HG03159 (cell line): ENCODE data around the gene LOXL4.

ENCODE experiments used
- ATAC-seq: cut with Tn5 transposase; IDR thresholded peaks from one replicate; pipeline ENCODE4 v1.9.1; 2021; ENCODE audit warnings: mild to moderate bottlenecking, moderate library complexity; ENCODE audit not compliant: unreplicated experiment

The LOXL4 gene

DNA sequence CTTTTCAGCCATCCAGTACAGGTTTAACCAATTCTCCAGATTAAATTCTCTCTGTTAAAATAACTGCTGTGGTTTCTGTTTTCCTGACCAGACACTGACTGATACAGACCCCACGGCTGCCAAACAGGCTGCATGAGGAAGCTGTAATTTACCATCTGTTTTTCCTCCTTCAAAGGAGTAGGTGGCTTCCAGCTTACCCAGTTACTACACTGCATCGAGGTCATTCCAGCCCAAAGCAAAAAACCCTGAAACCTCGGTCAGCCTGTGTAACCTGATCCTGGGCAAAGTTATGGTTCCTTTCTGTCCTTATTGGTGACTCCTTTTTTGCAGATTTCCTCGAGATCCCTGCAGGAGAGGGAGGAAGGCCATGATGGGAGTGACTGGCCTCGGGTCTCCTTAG is 27.9 kb upstream of the LOXL4 start:
- no peak for ATAC-seq

DNA sequence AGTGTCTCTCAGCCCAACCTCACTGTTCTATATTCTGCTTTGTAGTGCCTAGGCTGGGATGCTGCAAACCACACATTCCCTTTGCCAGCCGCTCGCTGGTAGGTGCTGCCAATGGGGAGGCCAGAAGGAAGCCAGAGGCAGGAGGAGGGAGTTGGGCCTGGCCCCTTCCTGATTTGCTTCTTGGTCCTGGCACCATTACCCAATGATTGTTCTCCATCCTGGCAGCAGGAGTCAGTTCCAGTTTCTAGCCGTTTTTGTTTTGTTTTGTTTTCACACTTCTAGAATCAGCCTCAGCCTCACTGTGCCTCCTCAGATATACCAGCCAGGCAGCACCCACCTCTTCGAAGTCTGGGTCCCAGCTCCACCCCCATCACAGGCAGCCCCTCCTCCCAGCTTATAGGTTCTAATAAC is 27.4 kb upstream of the LOXL4 start:
- no peak for ATAC-seq

DNA sequence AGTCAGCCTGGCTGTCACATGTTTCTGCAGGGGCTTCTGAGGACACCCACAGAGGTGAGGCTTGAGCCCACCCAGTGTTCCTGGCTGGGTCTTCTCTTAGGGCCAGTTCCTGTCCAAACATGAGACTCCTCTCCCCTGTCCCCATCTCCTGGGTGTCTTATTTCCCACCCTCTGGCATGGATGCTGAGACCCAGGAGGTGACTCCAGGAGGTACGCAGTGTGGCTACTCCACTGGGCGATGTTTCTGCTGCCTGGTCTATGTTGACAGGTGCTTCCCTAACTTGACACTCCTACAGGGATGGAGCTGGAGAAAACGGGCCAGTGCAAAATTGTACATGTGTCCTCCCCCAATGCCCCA is 26.3 kb upstream of the LOXL4 start:
- ATAC-seq, result no peak

DNA sequence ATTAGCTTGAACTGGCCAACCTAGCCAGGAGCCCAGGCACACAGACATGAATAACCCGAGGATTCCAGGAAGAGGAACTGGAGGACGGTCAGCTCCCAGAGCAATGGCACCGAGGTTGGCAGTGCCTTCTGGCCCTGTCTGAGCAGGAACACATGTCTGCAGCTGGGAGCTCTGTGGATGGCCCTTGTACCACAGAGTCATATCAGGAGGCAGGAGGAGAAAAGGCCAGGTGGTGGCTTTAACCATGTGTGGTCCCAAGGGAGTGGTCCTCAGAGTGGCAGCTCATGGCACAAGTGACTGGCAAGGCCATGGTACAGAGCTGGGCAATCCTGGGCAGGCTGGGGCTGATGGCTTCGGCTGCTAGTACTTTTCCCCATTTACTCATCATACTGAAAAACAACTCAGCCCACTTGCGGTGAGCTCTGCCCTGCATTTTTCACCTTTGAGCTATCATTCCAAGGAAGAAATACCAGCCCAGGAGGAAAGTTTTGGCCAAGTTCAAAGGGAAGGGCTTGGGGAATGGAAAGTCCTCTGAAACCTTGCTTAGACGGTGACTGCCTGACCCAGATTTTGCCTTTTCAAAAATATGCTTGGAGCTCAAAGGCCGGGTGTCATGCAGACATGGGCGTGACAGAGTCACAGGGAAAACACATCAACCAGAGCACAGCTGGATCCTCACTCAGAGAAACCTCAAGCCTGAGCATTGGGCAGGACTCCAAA is 25.7 kb upstream of the LOXL4 start:
- ATAC-seq, result no peak

DNA sequence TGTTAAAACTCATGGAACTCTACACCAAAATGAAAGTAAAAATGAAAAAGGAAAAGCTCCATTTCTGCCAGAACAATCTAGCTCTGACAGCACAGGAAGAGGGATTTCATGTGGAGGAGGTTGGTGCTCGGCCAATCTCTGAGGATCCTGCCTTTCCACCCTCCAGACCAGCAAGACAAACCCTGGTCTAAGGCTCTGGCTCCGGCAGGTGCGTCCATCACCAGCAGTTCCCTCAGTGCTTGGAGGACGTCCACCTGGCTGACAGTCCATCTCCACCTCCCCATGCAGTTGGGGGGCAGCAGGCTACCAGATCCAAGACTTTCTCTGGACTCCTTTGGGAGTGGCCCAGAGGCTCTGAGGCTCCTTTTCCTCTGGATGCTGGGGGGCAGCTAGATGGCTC is 25.0 kb upstream of the LOXL4 start:
- ATAC-seq, result no peak

DNA sequence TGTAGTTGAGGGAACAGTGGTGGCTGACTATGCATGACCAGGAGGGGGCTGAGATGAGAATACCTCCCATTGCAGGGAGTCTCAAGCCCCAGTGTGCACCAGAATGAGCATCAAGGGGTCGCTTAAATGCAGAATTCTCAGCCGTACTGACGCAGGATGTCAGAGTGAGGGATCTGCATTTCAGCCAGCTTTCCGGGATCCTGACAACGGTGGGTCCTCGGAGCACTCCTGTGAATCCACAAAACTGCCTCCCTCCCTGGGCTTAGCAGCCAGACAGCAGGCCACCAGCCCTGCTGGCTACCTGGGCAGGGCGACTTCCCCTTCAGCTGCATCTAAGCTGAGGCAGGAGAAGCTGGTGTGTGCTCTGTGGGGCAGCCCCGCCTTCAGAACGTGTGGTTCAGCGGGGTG is 21.8 kb upstream of the LOXL4 start:
- ATAC-seq, result no peak

DNA sequence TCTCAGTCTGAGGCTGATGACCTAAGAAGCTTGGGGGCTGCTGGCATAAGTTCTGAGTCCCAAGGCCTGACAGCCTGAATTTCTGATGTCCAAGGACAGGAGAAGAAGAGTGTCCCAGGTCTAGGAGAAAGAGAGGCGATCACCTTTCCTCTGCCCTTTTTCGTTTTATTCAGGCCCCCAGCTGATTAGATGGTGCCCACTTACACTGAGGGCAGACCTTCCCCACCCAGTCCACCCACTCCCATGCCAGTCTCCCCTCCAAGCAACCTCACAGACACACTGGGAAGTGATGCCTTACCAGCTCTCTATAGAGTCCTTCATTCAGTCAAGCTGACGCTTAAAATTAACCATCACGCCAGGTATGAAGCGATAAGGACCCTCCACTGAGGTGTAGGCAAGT is 19.3 kb upstream of the LOXL4 start:
- ATAC-seq, result no peak

DNA sequence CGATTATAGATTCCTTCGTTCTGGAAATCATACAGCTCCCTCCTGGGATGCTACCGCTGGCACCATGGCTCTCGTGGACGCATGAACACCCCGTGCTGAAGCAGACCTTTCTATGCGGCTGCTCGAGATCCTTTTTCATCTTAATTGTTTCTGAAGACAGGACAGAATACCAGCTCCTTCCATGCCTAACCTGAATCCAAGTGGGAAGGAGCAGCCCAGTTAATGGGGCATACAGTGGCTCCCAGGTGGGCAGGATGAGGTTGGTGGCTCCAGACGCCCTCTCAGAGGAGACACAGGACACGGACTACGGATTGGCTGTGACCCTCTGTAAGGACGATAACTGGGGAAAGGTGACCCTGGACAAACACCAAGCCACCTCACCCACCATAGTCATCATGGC is 18.4 kb upstream of the LOXL4 start:
- ATAC-seq, result no peak

DNA sequence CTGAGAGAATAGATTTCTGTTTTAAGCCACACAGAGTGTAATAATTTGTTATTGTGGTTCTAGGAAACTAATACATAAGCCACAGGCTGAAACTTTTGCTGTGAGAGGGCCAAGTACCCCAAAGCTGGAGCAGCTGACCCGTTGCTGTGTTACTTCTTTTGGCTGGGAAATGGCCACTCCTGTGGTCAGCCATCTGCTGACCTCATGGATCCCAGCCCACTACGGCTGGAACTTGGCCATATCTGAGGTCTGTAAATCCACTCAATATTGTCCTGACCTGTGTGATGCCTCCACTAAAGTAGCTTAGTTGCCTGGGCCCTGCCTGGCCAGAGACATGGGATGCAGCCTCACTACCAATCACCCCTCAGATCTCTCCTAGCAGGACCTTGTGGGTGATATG is 17.4 kb upstream of the LOXL4 start:
- no peak for ATAC-seq

DNA sequence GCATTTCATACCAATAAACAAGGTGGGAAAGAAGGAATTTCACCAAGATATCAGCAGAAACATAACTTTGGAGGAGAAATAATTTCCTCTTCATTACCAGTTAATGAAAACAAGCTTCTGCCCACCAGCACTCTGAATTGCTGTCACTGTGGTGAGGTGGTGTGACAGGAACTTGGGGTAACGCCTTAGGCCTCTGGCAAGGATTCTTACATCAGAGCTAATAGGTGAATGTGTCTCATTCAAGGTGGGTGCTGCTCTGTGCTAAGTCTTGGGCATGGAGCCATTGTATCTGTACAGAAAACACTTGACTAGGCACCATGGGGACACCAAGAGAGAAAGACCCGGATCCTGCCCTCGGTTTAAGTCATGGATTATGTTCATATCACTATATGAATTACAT is 8.3 kb upstream of the LOXL4 start:
- no peak for ATAC-seq

DNA sequence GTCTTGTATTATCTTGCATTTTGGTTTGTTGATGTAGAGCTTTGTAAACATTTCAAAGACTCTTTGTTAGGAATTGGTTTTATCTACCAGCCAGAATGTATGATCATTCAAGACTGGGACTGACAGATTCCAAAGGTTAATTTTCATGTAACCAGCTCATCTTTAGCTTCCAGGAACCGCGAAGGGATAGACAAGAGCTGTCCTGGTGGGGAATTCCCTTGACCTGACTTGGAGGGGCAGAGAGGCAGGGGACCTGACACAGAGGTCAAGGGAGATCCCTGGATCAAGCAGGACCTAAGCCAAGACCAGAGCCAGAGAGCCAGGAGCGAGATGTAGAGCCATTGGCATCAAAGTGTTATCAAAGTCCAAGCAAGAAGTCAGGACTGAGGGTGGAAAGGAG is 6.6 kb upstream of the LOXL4 start:
- no peak for ATAC-seq

DNA sequence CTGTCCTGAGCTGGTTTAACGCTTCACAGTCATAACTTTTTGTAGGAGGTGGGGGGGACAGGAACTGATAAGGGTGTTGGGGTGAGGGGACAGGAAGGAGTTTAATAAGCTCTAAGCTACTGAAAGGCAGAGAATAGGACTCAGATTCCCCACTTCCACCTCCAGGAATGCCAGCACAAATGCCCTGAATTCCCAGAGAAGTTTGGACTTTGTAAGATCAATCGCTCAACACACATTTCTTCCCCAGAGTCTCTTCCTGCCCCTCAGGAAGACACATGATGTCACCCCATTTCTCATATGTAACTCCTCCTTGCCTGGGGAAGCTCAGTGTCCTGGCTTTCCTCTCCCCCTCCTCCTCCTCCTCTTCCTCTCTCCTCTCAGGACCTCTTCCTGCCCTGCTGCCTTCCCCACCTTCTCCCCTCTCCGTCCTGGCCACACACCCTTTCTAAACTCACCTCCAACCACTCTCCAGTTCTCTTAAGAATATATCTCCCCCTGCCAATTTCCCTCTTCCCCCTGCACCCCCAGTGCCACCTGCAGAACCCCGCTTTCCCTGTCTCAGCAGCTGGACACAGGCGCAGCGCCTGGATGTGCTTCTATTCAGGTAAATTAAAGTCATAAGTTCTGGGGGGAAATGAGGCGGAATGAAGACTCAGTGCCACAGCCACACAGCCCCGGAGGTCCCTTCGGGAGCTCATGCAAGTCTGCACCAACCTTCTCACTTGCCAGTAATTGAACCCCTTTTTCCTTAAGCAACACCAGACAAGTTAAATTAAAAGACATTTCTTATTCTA is 5.3 kb upstream of the LOXL4 start:
- ATAC-seq, result no peak

DNA sequence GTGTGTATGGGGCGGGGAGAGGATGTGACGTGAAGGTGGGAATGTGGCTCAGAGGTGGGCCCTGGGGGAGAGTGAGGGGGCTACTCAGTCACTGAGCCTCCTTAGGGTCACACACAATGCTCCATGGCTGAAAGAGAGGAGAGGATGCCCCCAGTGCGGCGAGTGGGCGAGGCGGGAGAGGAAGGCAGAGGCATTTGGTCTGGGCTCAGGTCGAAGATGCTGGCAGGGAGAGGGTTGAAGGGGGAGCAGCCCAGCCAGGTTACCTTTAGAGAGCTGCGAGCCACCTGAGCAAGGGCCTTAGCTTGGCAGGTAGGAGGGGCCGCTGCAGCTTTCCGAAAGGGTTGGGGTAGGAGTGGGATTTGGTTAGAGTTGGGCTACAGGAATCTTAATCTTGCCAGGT is 4.7 kb upstream of the LOXL4 start:
- ATAC-seq, result no peak

DNA sequence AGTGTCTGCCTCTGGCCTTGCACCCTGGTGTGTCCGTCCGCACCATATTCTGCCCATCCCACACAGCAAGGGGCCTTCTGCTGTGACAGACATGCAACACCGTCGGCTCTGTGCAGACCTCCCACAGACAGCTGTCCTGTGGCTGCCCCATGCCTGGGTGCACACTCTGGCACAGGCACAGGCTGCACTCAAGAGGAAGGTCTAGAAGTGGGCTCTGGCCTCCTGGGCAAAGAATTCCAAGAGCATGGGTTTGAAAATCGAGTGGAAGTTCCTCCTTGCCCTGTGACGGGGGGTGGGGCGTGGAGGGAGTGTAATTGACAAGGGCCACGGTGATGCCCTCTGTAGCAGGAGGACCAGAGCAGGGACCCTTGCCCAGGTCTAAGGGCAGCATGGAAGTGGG is 4.3 kb upstream of the LOXL4 start:
- no peak for ATAC-seq

DNA sequence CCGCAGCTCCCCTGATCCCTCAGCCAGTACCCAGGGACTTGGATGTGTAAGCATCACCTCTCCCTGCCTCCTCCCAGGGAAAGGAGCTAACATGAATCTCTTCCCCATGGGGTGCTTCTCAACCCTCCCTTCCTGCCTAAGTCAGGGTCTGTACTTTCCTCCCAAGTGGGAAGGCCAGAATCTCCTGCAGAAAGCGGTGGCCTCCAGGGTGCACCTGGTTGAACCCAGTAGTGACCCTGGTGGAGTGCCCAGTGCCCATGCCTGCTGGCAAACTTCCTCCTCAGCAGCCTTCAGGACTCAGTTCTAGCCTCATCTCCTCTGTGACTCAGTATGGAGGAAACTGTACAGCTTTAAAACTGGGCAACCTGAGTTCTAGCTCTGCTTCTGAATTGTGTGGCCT is 2.8 kb upstream of the LOXL4 start:
- no peak for ATAC-seq

DNA sequence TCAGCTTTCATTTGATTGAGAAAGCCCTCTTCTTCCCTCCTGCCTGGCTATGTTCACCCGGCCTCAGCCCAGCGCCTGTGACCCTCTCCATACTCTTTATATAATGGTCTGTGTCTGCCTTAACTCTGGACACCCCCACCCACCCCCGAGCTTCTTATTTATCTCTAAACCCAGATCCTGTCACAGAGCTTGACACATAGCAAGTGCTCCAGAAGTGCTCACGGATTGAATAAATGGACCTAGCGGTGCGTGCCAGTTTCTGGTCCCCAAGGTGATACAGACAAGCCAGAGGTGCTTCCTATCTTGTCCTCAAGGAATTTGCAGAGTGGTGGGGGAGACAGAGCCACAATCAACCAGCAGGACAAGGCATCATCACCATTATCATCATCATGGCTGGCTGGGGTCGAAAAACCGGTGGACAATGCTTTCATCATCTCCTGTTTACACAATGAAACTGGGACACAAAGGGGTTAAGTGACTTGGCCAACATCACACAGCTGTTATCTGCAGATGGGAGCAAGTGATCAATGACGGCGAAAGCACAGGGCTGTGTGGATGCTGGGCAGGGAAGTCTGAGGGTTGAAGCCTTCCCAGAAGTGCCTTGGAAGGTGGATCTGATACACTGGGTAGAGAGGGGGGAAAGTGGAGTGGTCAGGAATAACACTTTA is 2.2 kb upstream of the LOXL4 start:
- ATAC-seq, result no peak

DNA sequence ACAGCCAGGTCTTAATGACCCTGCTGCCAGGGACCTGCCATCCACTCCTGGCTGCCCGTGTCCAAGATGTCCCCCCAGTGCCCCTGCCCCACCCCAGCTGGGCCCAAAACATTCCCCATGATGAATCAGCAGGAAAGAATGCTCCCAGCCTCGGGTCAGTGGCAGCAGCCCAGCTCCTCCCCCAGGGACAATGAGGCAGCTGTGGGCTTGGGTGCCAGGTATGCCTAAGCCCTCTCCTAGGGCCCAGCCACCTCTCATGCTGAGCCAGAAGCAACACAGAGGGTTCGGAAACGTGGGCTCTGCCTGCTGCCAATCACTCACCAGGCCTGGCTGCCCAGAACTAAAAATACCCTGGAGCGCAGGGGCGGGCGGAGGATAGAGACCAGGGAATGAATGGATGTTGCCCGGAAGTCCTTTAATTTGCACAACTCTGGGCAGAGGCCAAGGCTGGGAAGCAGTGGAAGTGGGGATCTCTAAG is 1.5 kb upstream of the LOXL4 start:
- ATAC-seq, result no peak

DNA sequence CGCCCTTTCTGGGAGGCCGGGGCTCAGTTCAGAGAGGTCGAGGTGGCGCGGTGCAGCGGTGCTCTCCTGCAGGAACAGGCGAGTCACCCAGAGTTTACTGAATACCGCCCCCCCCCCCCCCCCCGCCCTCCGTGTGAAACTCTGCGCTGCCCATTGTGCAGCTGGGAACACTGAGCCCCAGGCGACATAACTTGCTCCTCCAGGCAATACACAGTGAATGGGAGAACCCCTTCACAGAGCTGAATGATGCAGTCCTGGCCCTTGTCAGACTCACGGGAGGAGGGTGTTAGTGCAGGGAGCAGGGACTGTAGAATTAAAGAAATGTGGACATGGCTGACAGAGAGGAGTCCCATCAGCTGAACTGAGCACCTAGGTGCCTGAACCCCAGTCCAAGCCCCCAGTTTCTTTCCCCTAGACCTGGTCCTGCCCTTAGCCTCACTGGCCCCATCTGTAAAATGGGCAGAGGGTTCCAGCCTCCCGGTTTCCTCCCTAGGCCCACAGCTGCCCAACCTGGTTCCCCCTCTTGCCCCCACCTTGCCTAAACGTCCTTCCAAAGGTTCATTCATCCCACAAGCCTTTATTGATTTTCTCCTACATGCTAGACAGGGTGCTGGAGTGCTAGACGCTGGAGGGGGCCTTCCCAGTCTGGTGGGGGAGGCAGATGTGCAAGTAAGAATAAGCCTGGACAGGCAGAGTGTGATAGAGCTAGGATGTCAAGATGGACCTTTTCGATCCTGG is 869 bp upstream of the LOXL4 start:
- ATAC-seq, result no peak

DNA sequence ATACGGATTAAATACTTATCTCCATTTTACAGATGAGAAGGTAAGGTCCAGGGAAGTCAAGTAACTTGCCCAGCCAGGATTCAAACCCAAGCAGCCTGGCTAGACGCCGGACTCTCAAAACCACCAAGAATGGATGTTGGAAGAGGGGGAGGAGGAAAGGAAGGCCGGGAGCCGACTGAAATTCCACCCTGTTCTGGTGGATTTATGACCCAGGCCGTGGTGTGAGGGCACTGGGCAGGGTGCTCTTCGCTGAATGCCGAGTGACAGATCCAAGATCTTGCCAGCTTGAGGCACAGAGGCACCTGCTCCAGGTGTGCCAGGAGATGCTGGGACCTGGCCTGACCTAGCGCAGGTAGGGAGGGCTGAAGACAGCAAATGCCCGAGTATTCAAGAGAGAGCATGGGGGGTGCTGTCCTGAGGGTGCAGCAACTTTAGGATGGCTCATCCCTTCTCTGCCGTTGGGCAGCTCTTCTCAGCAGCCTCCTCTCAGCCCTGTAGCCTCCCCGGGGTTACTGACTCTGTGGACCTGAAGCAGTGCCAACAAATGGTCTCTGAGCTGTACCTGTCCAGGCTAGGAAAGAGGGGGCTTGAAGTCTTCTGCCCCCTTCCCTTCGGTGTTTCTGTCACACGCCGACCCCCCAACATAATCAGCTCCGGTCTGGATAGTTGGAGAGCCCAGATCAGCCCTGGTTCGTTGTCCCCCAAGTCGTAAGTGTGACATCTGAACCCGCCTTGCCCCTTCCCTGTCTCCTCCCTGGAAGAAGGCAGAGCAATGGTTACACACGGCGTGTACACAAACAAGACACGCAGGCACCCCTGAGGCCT is 713 bp downstream of the LOXL4 start:
- no peak for ATAC-seq

DNA sequence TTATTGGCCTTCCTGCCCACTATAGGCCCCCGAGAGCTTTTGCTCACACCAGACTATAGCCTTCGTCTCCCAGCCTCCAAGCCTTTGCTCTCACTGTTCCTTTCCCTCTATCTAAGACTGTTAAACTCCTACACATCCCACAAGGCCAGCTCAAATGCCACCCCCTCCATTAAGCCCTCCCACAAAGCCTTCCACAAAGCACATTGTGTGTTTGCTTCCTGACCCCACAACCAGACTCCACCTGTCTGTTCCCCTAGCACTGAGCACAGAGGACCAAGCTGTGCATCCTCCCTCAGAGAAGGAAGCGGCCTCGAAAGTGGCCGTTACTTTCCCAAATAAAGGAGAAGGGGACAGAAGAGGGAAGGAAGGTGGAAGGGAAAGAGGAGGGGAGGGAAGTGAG is 1.3 kb downstream of the LOXL4 start:
- ATAC-seq, result no peak
